ENCODE results near the gene TSPEAR. TPM values are rescaled to one million over a fixed set of nuclear protein-coding genes. Genes with fewer than 3 reads are reported as not detected.

Gene TSPEAR
- total RNA-seq, 1 donor from 2014 or later, result not detected

- DNase-seq (ENCODE audit: low read depth), result no peak
Observed at GRCh38 chr21:44516342-44516741, 195.0 kb downstream of the TSPEAR start.

- no peak for DNase-seq (ENCODE audit: low read depth)
Observed at GRCh38 chr21:44515359-44516165, 195.8 kb downstream of the TSPEAR start.

DNA sequence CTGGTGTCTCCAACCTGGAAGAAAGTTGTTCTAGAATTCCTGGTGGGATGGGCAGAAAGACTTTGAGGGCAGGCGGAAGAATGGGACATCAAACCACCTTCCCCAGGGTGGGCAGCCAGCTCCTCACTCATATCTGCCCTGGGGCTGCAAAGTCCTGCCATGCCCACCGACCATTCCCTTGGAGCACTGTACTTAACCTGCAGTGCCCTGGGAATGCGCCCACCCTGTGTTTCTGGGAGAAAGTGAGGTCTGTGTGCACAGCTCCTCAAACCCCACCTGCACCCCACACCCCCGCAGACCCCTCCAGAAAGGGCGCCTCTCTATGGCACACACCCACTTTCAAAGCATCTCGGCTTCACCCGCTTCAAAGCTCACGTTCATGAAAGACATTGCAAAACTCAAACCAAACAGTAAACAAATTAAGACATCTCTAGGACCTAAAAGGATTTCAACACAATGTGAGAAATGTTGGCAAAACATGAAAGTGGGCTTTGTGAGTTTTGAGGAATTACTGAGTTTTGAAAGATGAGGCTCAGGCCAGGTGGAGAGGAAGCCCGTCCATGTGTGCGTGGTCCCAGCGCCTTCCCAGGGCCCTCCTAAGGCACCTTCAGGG is 196.5 kb downstream of the TSPEAR start:
- DNase-seq (ENCODE audit: low read depth), result no peak

DNA sequence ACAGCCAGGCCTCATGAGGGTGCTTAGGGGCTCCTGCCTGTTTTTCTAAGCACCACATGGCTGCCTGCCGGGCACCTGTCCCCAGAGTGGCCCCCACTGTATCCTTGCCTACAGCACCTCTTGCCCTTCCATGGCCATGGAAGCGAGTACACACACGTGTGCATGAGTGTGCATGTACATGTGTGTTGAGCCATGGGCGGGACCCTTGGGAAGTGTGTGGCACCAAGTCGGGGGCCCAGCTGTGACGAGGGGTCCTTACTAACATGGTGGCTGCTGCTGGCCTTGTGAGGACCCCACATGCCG is 197.2 kb downstream of the TSPEAR start:
- DNase-seq (ENCODE audit: low read depth), result no peak

DNA sequence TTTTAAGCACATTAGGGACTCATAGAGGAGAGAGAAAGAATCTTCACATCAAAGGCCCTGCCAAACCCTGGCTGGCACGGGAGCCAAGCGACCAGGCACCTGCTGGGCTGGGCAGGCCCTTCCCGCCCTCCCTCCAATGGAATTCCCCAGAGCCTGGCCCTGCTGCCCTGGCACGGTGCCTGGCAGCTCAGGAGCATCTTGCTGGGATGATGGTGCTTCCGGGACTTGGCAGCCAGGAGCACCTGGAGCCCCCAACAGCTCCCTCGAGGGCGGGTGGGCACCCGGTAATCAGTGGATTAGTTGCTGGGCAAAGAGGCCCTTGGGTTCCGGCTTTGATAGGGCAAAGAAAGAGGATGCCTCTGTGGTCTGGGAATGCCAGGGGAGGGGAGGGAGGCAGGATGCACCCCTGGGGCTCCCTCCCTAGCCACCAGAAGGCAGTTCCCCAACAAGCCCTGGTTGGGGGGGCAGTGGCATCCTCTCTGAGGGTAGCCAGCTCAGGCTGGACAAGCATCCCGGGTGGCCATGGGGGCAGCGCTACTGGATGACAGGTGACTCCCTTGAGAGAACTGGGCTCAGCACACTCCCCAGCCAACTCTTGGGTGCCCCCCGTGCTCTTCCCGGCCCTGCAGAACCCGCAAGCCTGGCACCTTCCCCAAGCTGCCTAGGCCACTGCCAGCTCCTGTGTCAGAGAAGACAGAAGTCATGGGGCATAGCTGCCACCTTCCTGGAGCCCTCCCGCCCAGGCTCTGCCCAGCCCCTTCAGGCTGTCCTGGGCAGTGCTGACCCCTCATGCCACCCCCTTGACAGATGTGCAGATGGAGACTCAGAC is 197.8 kb downstream of the TSPEAR start:
- no peak for DNase-seq (ENCODE audit: low read depth)

DNA sequence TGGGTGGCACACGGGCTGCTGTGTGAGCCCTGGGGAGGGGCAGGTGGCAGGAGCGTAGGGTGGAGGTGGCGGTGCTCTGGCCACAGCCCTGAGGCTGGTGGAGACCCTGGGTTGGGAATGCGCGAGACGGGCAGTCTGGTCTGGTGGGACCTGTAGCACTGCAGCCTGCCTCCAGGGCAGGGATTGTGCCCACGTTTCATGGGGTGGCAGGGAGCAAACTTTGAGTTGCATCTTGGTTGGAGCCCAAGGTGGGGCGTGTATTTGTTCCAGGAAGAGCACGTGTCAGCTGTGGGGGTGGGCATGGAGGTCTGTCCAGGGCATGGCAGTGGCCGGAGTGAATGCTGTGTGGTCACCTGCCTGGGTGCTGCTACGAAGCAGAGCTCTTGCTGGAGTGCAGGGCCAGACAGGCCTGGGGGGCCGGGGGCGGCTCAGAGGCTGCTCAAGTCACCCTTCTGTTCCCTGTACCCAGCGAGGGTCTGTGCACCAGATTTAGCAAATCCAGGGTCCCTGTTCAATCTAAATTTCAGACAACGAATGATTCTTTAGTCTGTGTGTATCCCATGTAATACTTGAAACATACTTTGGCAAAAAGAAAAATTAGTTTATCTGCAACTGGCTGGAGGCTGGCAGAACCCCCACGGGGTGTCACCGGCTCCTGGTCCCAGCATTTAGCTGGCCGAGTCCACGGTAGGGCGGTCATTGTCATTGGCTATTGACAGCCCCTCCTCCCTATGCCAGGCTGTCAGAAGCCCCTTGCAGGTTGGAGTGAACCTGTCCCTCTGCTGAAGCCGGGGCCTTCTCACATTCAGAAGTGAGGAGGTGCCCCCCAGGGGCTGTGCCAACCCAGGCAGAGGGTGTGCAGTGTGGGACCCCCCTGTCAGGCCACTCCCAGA is 198.6 kb downstream of the TSPEAR start:
- no peak for DNase-seq (ENCODE audit: low read depth)

DNA sequence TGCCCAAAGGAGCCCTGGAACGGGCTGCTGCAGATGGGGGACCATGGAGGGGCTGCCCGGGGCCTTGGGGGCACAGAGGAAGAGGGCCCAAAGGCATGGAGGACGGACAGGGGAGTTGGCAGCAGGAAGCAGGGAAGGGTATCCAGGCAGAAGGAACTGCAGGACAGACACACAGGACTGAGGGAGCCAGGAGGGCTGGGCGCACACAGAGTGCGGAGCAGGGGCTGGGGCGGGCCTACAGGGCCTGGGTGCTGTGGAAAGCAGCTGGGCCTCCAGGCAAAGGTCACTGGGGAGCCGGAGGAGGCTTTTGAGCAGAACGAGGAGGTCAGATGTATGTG is 199.5 kb downstream of the TSPEAR start:
- DNase-seq (ENCODE audit: low read depth), result no peak

DNA sequence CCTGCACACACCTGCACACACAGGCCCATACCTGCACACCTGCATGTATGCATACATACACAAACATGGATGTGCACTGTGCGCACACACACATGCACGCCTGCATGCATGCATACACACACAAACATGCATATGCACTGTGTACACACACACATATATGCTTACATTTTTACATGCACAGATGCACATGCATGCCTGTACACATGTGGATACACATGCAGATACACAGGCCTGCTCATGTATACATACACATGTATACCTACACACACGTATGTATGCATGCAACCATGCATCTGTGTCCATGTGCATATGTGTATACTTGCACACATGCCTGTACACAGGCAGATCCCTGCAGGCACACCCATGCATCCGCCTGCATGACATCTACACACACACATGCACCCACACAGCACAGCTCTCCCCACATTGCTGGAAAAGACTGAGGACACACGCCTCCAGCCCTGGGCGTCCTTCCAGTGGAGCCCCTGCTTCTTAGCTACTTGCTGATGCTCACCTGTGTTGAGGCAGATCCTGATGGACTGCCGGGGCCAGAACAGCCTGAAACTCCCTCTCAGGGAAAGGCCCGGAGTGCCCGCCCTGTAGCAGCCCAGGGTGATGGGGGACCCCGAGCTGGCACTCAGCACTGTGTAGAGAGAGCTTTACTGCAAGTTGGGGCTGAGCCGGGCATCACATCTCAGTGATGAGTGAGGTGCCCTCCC is 200.0 kb downstream of the TSPEAR start:
- DNase-seq (ENCODE audit: low read depth), result no peak

- DNase-seq (ENCODE audit: low read depth), result no peak
Observed at GRCh38 chr21:44510508-44511218, 200.7 kb downstream of the TSPEAR start.

DNA sequence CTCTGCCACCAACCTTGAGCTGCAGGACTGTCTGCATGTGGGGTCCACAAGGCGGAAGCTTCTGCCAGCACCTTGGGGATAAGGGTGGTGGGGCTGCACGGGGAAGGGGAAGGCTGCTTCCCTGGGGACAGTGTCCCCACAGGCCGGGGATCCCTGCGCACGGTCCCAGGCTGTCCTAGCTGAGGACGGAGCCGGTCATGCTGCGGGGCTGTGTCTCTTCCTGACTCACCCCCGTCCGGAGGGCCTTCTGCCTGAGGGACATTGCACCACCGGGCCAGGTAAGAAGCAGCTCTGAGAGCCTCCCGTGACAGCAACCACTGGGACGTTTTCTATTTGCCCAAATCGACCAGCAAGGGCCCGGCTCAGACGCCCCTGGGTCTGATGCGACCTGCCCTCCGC is 201.3 kb downstream of the TSPEAR start:
- DNase-seq (ENCODE audit: low read depth), result no peak

DNA sequence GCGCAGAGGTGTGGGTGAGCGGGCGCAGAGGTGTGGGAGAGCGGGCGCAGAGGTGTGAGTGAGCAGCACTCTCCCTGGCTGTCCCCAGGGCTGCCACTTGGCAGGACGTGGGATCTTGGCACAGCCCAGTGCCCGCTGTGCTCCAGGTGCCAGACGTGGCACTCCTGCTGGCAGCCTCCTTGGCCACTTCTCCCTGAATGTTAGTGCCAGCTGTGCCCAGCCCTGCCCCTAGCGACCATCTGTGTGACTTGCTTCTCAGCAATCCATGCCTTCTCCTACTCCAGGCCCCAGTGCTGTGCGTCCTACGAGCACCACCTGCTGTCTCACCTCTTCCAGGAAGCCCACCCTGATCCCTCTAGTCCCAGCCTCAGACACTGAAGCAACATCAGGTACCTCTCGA is 201.8 kb downstream of the TSPEAR start:
- no peak for DNase-seq (ENCODE audit: low read depth)

GRCh38 chr21:44508711-44509445 is 202.5 kb downstream of the TSPEAR start:
- no peak for DNase-seq (ENCODE audit: low read depth)

- no peak for DNase-seq (ENCODE audit: low read depth)
Observed at GRCh38 chr21:44508426-44508710, 203.0 kb downstream of the TSPEAR start.

GRCh38 chr21:44507673-44508425 is 203.5 kb downstream of the TSPEAR start:
- no peak for DNase-seq (ENCODE audit: low read depth)

DNA sequence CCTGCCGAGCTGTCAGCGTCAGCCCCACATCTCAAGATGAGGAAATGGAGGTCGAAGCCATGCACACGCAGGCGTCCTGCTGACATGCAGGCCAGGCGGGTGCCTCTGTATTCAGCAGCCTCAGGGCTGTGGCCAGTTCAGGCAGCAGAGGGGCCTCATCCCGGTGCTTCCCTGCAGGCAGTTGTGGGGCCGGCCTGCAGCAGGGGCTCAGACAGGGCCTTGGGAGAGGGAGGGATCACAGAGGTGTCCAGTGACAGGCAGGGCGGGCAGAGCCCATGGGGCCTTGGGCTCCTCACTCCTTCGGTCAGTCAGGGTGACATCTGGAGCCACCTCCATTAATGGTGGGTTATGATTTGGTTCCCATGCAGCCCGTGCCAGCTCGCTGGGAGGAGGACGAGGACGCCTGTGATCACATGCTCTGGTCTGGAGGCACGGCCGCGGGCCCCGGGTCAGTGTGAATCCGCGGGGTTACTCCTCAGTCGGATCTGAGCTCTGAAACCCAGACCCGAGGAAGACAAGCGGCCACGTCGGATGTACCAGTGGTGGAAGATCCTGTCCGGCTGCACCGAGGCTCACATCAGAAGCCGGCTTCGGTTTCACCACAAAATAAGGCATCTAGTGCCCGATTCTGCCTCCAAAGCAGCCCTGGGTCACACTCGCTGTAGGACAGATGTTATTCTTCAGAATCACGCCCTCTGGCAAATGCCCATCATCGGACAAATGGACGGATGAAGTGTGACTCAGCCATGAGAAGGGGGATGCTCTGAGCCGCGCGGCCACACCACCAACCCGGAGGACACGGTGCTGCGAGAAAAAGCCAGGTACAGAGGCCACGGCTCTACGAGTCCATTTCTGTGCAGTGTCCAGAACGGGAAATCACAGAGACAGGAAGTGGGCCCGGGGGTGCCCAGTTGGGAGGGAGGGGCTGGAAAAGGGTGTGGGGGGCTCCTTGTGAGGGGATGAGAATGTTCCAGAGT is 204.8 kb downstream of the TSPEAR start:
- no peak for DNase-seq (ENCODE audit: low read depth)

DNA sequence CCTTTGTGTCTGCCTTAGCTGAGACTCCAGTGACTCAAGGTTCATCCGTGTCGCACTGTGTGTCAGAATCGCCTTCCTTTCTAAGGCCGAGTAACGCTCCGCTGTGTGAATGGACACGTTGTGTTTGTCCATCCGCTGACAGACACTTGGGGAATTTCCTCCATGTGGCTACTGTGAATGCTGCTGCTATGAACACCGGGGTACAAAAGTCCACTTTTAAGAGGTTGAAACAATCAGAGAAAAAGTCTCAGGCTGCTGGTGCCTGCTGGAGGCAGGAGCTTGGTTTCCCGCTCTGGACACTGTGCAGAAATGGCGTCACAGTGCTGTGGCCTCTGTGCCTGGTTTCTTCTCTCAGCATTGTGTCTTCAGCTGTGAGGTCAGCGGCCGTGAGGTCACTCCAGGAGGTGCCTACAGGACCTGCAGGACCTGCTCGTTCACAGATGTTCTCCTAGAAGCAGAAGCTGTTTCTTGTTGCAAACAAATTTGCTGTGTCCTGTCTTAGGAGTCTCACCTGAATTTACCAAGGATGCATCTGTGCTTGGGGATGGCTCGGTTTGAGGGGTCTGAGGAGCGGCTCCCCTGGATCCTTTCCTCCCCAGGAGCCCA is 205.6 kb downstream of the TSPEAR start:
- no peak for DNase-seq (ENCODE audit: low read depth)

DNA sequence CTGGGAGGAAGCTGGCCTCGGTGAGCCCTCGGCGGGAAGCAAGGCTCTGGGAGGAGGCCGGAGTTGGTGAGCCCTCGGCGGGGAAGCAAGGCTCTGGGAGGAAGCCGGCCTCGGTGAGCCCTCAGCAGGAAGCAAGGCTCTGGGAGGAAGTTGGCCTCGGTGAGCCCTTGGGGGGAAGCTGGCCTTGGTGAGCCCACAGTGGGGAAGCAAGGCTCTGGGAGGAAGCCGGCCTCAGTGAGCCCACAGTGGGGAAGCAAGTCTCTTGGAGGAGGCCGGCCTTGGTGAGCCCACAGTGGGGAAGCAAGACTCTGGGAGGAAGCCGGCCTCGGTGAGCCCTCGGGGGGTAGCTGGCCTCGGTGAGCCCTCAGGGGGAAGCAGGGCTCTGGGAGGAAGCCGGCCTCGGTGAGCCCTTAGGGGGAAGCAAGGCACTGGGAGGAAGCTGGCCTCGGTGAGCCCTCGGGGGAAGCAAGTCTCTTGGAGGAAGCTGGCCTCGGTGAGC is 207.4 kb downstream of the TSPEAR start:
- DNase-seq (ENCODE audit: low read depth), result no peak
